ENCODE measurements around the gene NCKAP5.

The NCKAP5 gene

GRCh38 chr2:132850688-132851087 is 717.6 kb downstream of the NCKAP5 start:
- Histone ChIP-seq H2AK5ac (ENCODE audit: low read length, severe bottlenecking) (no peak overlapping the region), H3K9me3 (ENCODE audit: control insufficient read depth, low read length) (no peaks in the 10 kb centered on the region), H2BK15ac (ENCODE audit: low read depth, poor library complexity, severe bottlenecking) (no peak overlapping the region), H3K14ac (ENCODE audit: low read length in 2 of 2) (no peak overlapping the region), H2BK5ac (ENCODE audit: low read depth, low read length, poor library complexity, severe bottlenecking) (no peak overlapping the region), H3K36me3 (ENCODE audit: control insufficient read depth in 1 of 2, insufficient read depth in 2 of 2, low read depth in 1 of 2, low read length in 2 of 2) (no peaks in the 10 kb centered on the region), H3K4me1 (ENCODE audit: control insufficient read depth, insufficient read depth, low read depth, low read length) (no peaks in the 10 kb centered on the region), H2AFZ (ENCODE audit: low read depth, low read length) (no peak overlapping the region), H2BK120ac (ENCODE audit: low read depth, low read length) (no peak overlapping the region), H4K91ac (ENCODE audit: low read length) (no peak overlapping the region), H3K23ac (ENCODE audit: low read length in 2 of 2) (no peak overlapping the region), H3K18ac (ENCODE audit: low read depth in 1 of 2, low read length in 2 of 2) (no peak overlapping the region), H2BK12ac (ENCODE audit: low read length in 2 of 2) (no peak overlapping the region), H3K4me3 (ENCODE audit: insufficient read depth in 1 of 2, low read depth in 1 of 2, low read length in 2 of 2) (no peak overlapping the region), H3K9ac (ENCODE audit: low read length) (no peak overlapping the region), H3K4me2 (ENCODE audit: low read length, poor library complexity, severe bottlenecking) (no peak overlapping the region), H3K79me1 (replicated peaks; ENCODE audit: low read length, poor library complexity, severe bottlenecking) (no peaks in the 10 kb centered on the region), H3K4ac (ENCODE audit: low read depth in 1 of 2, low read length in 2 of 2) (no peak overlapping the region), H3K27ac (ENCODE audit: low read length, poor library complexity, severe bottlenecking) (no peak overlapping the region), H4K8ac (ENCODE audit: low read length) (no peak overlapping the region), H3K27me3 (ENCODE audit: control insufficient read depth in 1 of 2, insufficient read depth in 1 of 2, low read length in 2 of 2) (peaks cover 0 to 16% of the 10 kb centered on the region in 2 experiments)
- DNase-seq = no peak
- WGBS = 72% methylated on average over 4 of the region's 4 CpGs

GRCh38 chr2:132849118-132849517 is 719.1 kb downstream of the NCKAP5 start:
- no peaks in the 10 kb centered on the region for H3K4me1 ChIP-seq (ENCODE audit: control insufficient read depth, insufficient read depth, low read depth, low read length)
- no peak overlapping the region for H2BK12ac ChIP-seq (ENCODE audit: low read length in 2 of 2)
- H2BK120ac ChIP-seq (ENCODE audit: low read depth, low read length) = no peak overlapping the region
- no peak overlapping the region for H2AFZ ChIP-seq (ENCODE audit: low read depth, low read length)
- no peak overlapping the region for H2BK15ac ChIP-seq (ENCODE audit: low read depth, poor library complexity, severe bottlenecking)
- no peak overlapping the region for H3K4me3 ChIP-seq (ENCODE audit: insufficient read depth in 1 of 2, low read depth in 1 of 2, low read length in 2 of 2)
- no peak overlapping the region for H2AK5ac ChIP-seq (ENCODE audit: low read length, severe bottlenecking)
- no peak overlapping the region for H3K4ac ChIP-seq (ENCODE audit: low read depth in 1 of 2, low read length in 2 of 2)
- no peak overlapping the region for H3K14ac ChIP-seq (ENCODE audit: low read length in 2 of 2)
- no peak overlapping the region for H3K23ac ChIP-seq (ENCODE audit: low read length in 2 of 2)
- no peak overlapping the region for H3K9ac ChIP-seq (ENCODE audit: low read length)
- H4K91ac ChIP-seq (ENCODE audit: low read length) = no peak overlapping the region
- no peak overlapping the region for H3K27ac ChIP-seq (ENCODE audit: low read length, poor library complexity, severe bottlenecking)
- no peak for DNase-seq
- no peaks in the 10 kb centered on the region for H3K36me3 ChIP-seq (ENCODE audit: control insufficient read depth in 1 of 2, insufficient read depth in 2 of 2, low read depth in 1 of 2, low read length in 2 of 2)
- no peaks in the 10 kb centered on the region for H3K79me1 ChIP-seq (replicated peaks; ENCODE audit: low read length, poor library complexity, severe bottlenecking)
- H3K18ac ChIP-seq (ENCODE audit: low read depth in 1 of 2, low read length in 2 of 2) = no peak overlapping the region
- peaks cover 0 to 16% of the 10 kb centered on the region in 2 experiments for H3K27me3 ChIP-seq (ENCODE audit: control insufficient read depth in 1 of 2, insufficient read depth in 1 of 2, low read length in 2 of 2)
- WGBS = 60% methylated on average over 1 of the region's 1 CpG
- no peak overlapping the region for H3K4me2 ChIP-seq (ENCODE audit: low read length, poor library complexity, severe bottlenecking)
- H4K8ac ChIP-seq (ENCODE audit: low read length) = no peak overlapping the region
- no peak overlapping the region for H2BK5ac ChIP-seq (ENCODE audit: low read depth, low read length, poor library complexity, severe bottlenecking)
- no peaks in the 10 kb centered on the region for H3K9me3 ChIP-seq (ENCODE audit: control insufficient read depth, low read length)

- Histone ChIP-seq H3K4me1 (ENCODE audit: control insufficient read depth, insufficient read depth, low read depth, low read length) (no peaks in the 10 kb centered on the region), H2BK15ac (ENCODE audit: low read depth, poor library complexity, severe bottlenecking) (no peak overlapping the region), H2AK5ac (ENCODE audit: low read length, severe bottlenecking) (no peak overlapping the region), H4K8ac (ENCODE audit: low read length) (no peak overlapping the region), H3K14ac (ENCODE audit: low read length in 2 of 2) (no peak overlapping the region), H3K36me3 (ENCODE audit: control insufficient read depth in 1 of 2, insufficient read depth in 2 of 2, low read depth in 1 of 2, low read length in 2 of 2) (no peaks in the 10 kb centered on the region), H3K9ac (ENCODE audit: low read length) (no peak overlapping the region), H3K9me3 (ENCODE audit: control insufficient read depth, low read length) (no peaks in the 10 kb centered on the region), H2AFZ (ENCODE audit: low read depth, low read length) (no peak overlapping the region), H2BK5ac (ENCODE audit: low read depth, low read length, poor library complexity, severe bottlenecking) (no peak overlapping the region), H3K4me2 (ENCODE audit: low read length, poor library complexity, severe bottlenecking) (no peak overlapping the region), H3K4ac (ENCODE audit: low read depth in 1 of 2, low read length in 2 of 2) (no peak overlapping the region), H4K91ac (ENCODE audit: low read length) (no peak overlapping the region), H3K27ac (ENCODE audit: low read length, poor library complexity, severe bottlenecking) (no peak overlapping the region), H2BK12ac (ENCODE audit: low read length in 2 of 2) (no peak overlapping the region), H3K27me3 (ENCODE audit: control insufficient read depth in 1 of 2, insufficient read depth in 1 of 2, low read length in 2 of 2) (peaks cover 0 to 5% of the 10 kb centered on the region in 2 experiments), H3K79me1 (replicated peaks; ENCODE audit: low read length, poor library complexity, severe bottlenecking) (no peaks in the 10 kb centered on the region), H3K18ac (ENCODE audit: low read depth in 1 of 2, low read length in 2 of 2) (no peak overlapping the region), H3K23ac (ENCODE audit: low read length in 2 of 2) (no peak overlapping the region), H3K4me3 (ENCODE audit: insufficient read depth in 1 of 2, low read depth in 1 of 2, low read length in 2 of 2) (no peak overlapping the region), H2BK120ac (ENCODE audit: low read depth, low read length) (no peak overlapping the region)
- DNase-seq = no peak
These were observed 722.9 kb downstream of the NCKAP5 start for GRCh38 chr2:132845339-132845738.

- H3K27ac ChIP-seq (ENCODE audit: low read length, poor library complexity, severe bottlenecking) = no peak overlapping the region
- 66% methylated on average over 2 of the region's 4 CpGs for WGBS
- no peak overlapping the region for H4K8ac ChIP-seq (ENCODE audit: low read length)
- H2BK15ac ChIP-seq (ENCODE audit: low read depth, poor library complexity, severe bottlenecking) = no peak overlapping the region
- H2AK5ac ChIP-seq (ENCODE audit: low read length, severe bottlenecking) = no peak overlapping the region
- no peak overlapping the region for H3K23ac ChIP-seq (ENCODE audit: low read length in 2 of 2)
- no peaks in the 10 kb centered on the region for H3K4me1 ChIP-seq (ENCODE audit: control insufficient read depth, insufficient read depth, low read depth, low read length)
- no peak overlapping the region for H3K4me3 ChIP-seq (ENCODE audit: insufficient read depth in 1 of 2, low read depth in 1 of 2, low read length in 2 of 2)
- no peaks in the 10 kb centered on the region for H3K9me3 ChIP-seq (ENCODE audit: control insufficient read depth, low read length)
- no peaks in the 10 kb centered on the region for H3K36me3 ChIP-seq (ENCODE audit: control insufficient read depth in 1 of 2, insufficient read depth in 2 of 2, low read depth in 1 of 2, low read length in 2 of 2)
- no peak overlapping the region for H3K14ac ChIP-seq (ENCODE audit: low read length in 2 of 2)
- no peak overlapping the region for H3K4ac ChIP-seq (ENCODE audit: low read depth in 1 of 2, low read length in 2 of 2)
- no peak overlapping the region for H2AFZ ChIP-seq (ENCODE audit: low read depth, low read length)
- H2BK120ac ChIP-seq (ENCODE audit: low read depth, low read length) = no peak overlapping the region
- H3K79me1 ChIP-seq (replicated peaks; ENCODE audit: low read length, poor library complexity, severe bottlenecking) = no peaks in the 10 kb centered on the region
- no peak for DNase-seq
- no peak overlapping the region for H2BK12ac ChIP-seq (ENCODE audit: low read length in 2 of 2)
- no peak overlapping the region for H3K18ac ChIP-seq (ENCODE audit: low read depth in 1 of 2, low read length in 2 of 2)
- peaks cover 0 to 4% of the 10 kb centered on the region in 2 experiments for H3K27me3 ChIP-seq (ENCODE audit: control insufficient read depth in 1 of 2, insufficient read depth in 1 of 2, low read length in 2 of 2)
- H2BK5ac ChIP-seq (ENCODE audit: low read depth, low read length, poor library complexity, severe bottlenecking) = no peak overlapping the region
- no peak overlapping the region for H3K4me2 ChIP-seq (ENCODE audit: low read length, poor library complexity, severe bottlenecking)
- H4K91ac ChIP-seq (ENCODE audit: low read length) = no peak overlapping the region
- no peak overlapping the region for H3K9ac ChIP-seq (ENCODE audit: low read length)
These were observed 723.7 kb downstream of the NCKAP5 start for GRCh38 chr2:132844585-132844984.
